K562 (cell line): ENCODE data around the gene RPUSD1. TPM values are rescaled to one million over a fixed set of nuclear protein-coding genes. Genes with fewer than 3 reads are reported as not detected.
"Not testable (repeated sequence)": the region's sequence is repeated elsewhere in the genome, so short reads cannot be mapped to it uniquely, and the experiment has no call there.

Experiments
- ATAC-seq: fragments of 200-7000 bp; cut with Tn5 transposase; 3 replicates; pipeline ENCODE4 v1.9.1; 2020; ENCODE audit warnings: moderate library complexity
- BruUV-seq: library from RNA; stranded (reverse); fragments of 400-500 nt; replicated peaks from 2 replicates; lab custom pipeline; 2021; lab: Mats Ljungman, UMichigan
- CTCF ChIA-PET: fragments of 300-600 bp; formaldehyde crosslinking; extraction: SDS; loops from one replicate; lab custom pipeline; 2021; ENCODE audit warnings: low intra/inter-chr PET ratio; lab: Yijun Ruan, JAX
- POLR2A ChIA-PET: fragments of 300-600, 350-650 bp; sonication (Branson Sonifier 250); formaldehyde crosslinking; extraction: SDS; loops from one replicate; lab custom pipeline; 2021; ENCODE audit warnings: antibody characterized with exemption, inconsistent platforms; lab: Yijun Ruan, JAX
- DNase-seq, 4 experiments: peaks; one replicate each; pipeline versions ENCODE4 v3.0.0 to v3.0.0-alpha.2; 2011 to 2018; ENCODE audit warnings: low spot score in 3 of 4, mixed read lengths in 3 of 4; ENCODE audit errors: extremely low read depth in 1 of 4
- FAIRE-seq: peaks from 2 replicates; lab custom pipeline; 2011; peaks lifted over from hg19 to GRCh38; lab: Jason Lieb, UNC
- H2AFZ ChIP-seq: 2 replicates; pipeline ENCODE4 v1.6.0; 2011; ENCODE audit warnings: low read depth, low read length, control low read depth, inconsistent platforms
- H3K27ac ChIP-seq: fragments of 200-600 bp; 3 replicates; pipeline ENCODE4 v1.8.0; 2011; ENCODE audit warnings: low read depth, mild to moderate bottlenecking, control low read depth, inconsistent platforms, low read length, moderate library complexity, mixed read lengths; ENCODE audit errors: extremely low read depth
- H3K27me3 ChIP-seq, 2 experiments: fragments of 300-600 bp in 1 of 2; 2 replicates in 1 of 2; 3 replicates in 1 of 2; pipeline versions ENCODE4 v1.6.0 to v1.8.0; 2011; ENCODE audit warnings: inconsistent platforms in 2 of 2, low read length in 2 of 2, mild to moderate bottlenecking in 1 of 2, mixed read lengths in 1 of 2, moderate library complexity in 1 of 2; ENCODE audit not compliant: control insufficient read depth in 2 of 2, insufficient read depth in 2 of 2
- H3K36me3 ChIP-seq: fragments of 300-600 bp; 3 replicates; pipeline ENCODE4 v1.8.0; 2011; ENCODE audit warnings: mild to moderate bottlenecking, low read length, inconsistent platforms; ENCODE audit not compliant: control insufficient read depth, insufficient read depth
- H3K4me1 ChIP-seq, 2 experiments: fragments of 200-600 bp in 1 of 2; replicated peaks in 1 of 2; 2 replicates in 1 of 2; 3 replicates in 1 of 2; pipeline versions ENCODE4 v1.5.1 to v1.8.0; 2011; ENCODE audit warnings: inconsistent platforms in 2 of 2, low read length in 2 of 2, mild to moderate bottlenecking in 1 of 2, mixed read lengths in 1 of 2, moderate library complexity in 1 of 2; ENCODE audit not compliant: control insufficient read depth in 2 of 2, insufficient read depth in 2 of 2
- H3K4me2 ChIP-seq: 2 replicates; pipeline ENCODE4 v1.6.1; 2011; ENCODE audit warnings: low read length, control low read depth, inconsistent platforms, mixed read lengths; ENCODE audit not compliant: insufficient read depth
- H3K4me3 ChIP-seq: fragments of 200-600 bp; sonication (generic), shearing (Covaris generic); 2 replicates; pipeline ENCODE4 v1.5.1; 2016; ENCODE audit warnings: control low read depth, inconsistent platforms
- H3K79me2 ChIP-seq: fragments of 200-600 bp; 3 replicates; pipeline ENCODE4 v1.8.0; 2011; ENCODE audit warnings: low read length, inconsistent platforms; ENCODE audit not compliant: control insufficient read depth, insufficient read depth
- H3K9ac ChIP-seq, 2 experiments: 2 replicates each; pipeline versions ENCODE4 v1.6.0 to v1.6.1; 2011; ENCODE audit warnings: low read depth in 2 of 2, low read length in 2 of 2, control low read depth in 1 of 2, inconsistent platforms in 1 of 2, mild to moderate bottlenecking in 1 of 2, mixed read lengths in 1 of 2; ENCODE audit not compliant: insufficient read depth in 1 of 2
- H3K9me1 ChIP-seq: one replicate; pipeline ENCODE4 v1.6.0; 2011; ENCODE audit warnings: inconsistent platforms, mild to moderate bottlenecking, low read length, moderate library complexity; ENCODE audit not compliant: control insufficient read depth, insufficient read depth
- H3K9me3 ChIP-seq: replicated peaks from 2 replicates; pipeline ENCODE4 v1.5.1; 2011; ENCODE audit warnings: low read depth, low read length, inconsistent platforms; ENCODE audit not compliant: control insufficient read depth, insufficient read depth
- H4K20me1 ChIP-seq: replicated peaks from 2 replicates; pipeline ENCODE4 v1.6.1; 2011; ENCODE audit warnings: low read length, inconsistent platforms, mixed read lengths; ENCODE audit not compliant: control insufficient read depth, insufficient read depth
- SAP30 ChIP-seq: fragments of 200-600 bp; sonication (generic); IDR thresholded peaks from 2 replicates; pipeline ENCODE4 v1.6.1; 2012; ENCODE audit warnings: borderline replicate concordance, low read depth, mild to moderate bottlenecking, moderate library complexity, low read length, control low read depth, inconsistent platforms; ENCODE audit not compliant: insufficient read depth, poor library complexity, severe bottlenecking
- TEAD1 ChIP-seq, 2 experiments: fragments of 450-650 bp in 1 of 2; sonication (generic) in 1 of 2; formaldehyde crosslinking; IDR thresholded peaks; 2 replicates each; pipeline versions ENCODE4 v1.4.0 to v1.8.0; 2020 to 2022; ENCODE audit warnings: mild to moderate bottlenecking in 2 of 2, missing genetic modification reagents in 1 of 2
- TGIF2 ChIP-seq: sonication (generic); formaldehyde crosslinking; IDR thresholded peaks from 2 replicates; pipeline ENCODE4 v1.8.1; 2022; ENCODE audit warnings: mild to moderate bottlenecking, missing genetic modification reagents, moderate library complexity
- ZNF184 ChIP-seq: sonication (generic); formaldehyde crosslinking; IDR thresholded peaks from 2 replicates; pipeline ENCODE4 v1.5.0; 2020; ENCODE audit warnings: missing genetic modification reagents
- ZNF324 ChIP-seq: fragments of 250-450 bp; sonication (Bioruptor Pico); IDR thresholded peaks from 2 replicates; pipeline ENCODE4 v1.4.0; 2020; ENCODE audit warnings: mild to moderate bottlenecking
- ZNF764 ChIP-seq: fragments of 250-450 bp; sonication (Bioruptor Pico); IDR thresholded peaks from 2 replicates; pipeline ENCODE4 v1.4.0; 2020; ENCODE audit warnings: low read depth, mild to moderate bottlenecking, moderate library complexity
- WGBS: fragments of 100-300 bp; shearing (Covaris generic); methylation state at CpG from one replicate; pipeline ENCODE4 v1.1.6; 2016; ENCODE audit warnings: low coverage, mixed read lengths; ENCODE audit not compliant: insufficient coverage; ENCODE audit errors: missing lambda C conversion rate; 5-methylcytosine and 5-hydroxymethylcytosine counted together
- in situ Hi-C: fragments of 300-500 bp; cut with MboI; formaldehyde crosslinking; loops from 4 replicates; pipeline ENCODE4 v1.15.0; 2018; ENCODE audit warnings: inconsistent platforms, mixed read lengths
- intact Hi-C: fragments of 100-400 bp; cut with micrococcal nuclease; formaldehyde crosslinking; loops from 2 replicates; pipeline ENCODE4 v1.14.2; 2022
- polyA plus RNA-seq, 8 experiments: library from polyadenylated mRNA; depleted of rRNA in 4 of 8; stranded (reverse) in 5 of 8; unstranded in 3 of 8; fragments of >200 nt; fragmentation: Nextera tagmentation in 2 of 8; fragmentation: Illumina TruSeq in 1 of 8; extraction: Ambion mirVana in 2 of 8; extraction: Trizol in 1 of 8; gene quantifications; 2 replicates each; pipeline versions ENCODE4 v1.2.1 to v1.2.3, GENCODE V29; 2011 to 2014; ENCODE audit warnings: inconsistent platforms in 1 of 8, missing spikeins in 1 of 8
- total RNA-seq, 7 experiments: library from RNA; depleted of rRNA in 6 of 7; stranded (reverse); fragments of >200 nt in 6 of 7; fragmentation: Illumina TruSeq in 2 of 7; extraction: Trizol in 2 of 7; gene quantifications; 2 replicates each; pipeline versions ENCODE4 v1.2.1 to v1.2.3, GENCODE V29; 2011 to 2021; ENCODE audit warnings: low replicate concordance in 1 of 7
- TF ChIP-seq, protein P1 (sequence below): sonication (generic); formaldehyde crosslinking; IDR thresholded peaks from 2 replicates; pipeline ENCODE4 v1.8.0; 2022; ENCODE audit warnings: missing genetic modification reagents, mild to moderate bottlenecking, borderline replicate concordance

RPUSD1 gene
- total and polyA plus RNA-seq, 9 of the 15 experiments (the other 6 are each of a cell fraction or from before 2014, with no cell fraction given) = 0.45 to 56.6 (median 12.0) TPM

GRCh38 chr16:787978-788398 is at the start of gene RPUSD1 (continued):
- TF ChIP-seq TEAD1 (CRISPR knock-in tag; IDR thresholded peaks at IDR 0.05) = 0 out of 4 replicates have a peak, but pooled peaks of 1 of the 2 experiments have one; percentile 2
- no peak for TF ChIP-seq TGIF2 (CRISPR knock-in tag)
- TF ChIP-seq ZNF184 (CRISPR knock-in tag) = no peak
- TF ChIP-seq ZNF764 (CRISPR knock-in tag) = no peak
- peak; percentile 88 for TF ChIP-seq SAP30
- TF ChIP-seq, protein P1, sequence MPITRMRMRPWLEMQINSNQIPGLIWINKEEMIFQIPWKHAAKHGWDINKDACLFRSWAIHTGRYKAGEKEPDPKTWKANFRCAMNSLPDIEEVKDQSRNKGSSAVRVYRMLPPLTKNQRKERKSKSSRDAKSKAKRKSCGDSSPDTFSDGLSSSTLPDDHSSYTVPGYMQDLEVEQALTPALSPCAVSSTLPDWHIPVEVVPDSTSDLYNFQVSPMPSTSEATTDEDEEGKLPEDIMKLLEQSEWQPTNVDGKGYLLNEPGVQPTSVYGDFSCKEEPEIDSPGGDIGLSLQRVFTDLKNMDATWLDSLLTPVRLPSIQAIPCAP = no peak

DNA sequence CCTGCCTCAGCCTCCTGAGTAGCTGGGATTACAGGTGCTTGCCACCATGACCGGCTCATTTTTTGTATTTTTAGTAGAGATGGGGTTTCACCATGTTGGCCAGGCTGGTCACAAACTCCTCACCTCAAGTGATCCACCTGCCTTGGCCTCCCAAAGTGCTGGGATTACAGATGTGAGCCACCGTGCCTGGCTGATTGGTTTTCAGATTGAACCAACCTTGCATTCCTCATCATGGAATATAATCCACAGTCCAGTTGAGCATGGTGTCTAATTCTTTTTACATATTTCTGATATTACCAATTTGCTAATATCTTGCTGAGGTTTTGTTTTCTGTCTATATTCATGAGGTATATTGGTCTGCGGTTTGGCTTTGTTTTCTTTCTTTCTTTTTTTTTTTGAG is 48.6 kb upstream of the RPUSD1 start:
- H3K9me3 ChIP-seq, H2AFZ ChIP-seq, DNase-seq, H3K9ac ChIP-seq, H3K27ac ChIP-seq, H4K20me1 ChIP-seq, H3K36me3 ChIP-seq, H3K79me2 ChIP-seq, H3K9me1 ChIP-seq, intact Hi-C loops, CTCF ChIA-PET, POLR2A ChIA-PET, H3K4me2 ChIP-seq, ATAC-seq, FAIRE-seq, in situ Hi-C loops, H3K4me3 ChIP-seq, BruUV-seq: not testable (repeated sequence)
- TF ChIP-seq ZNF324 (CRISPR knock-in tag) = peak; percentile 93
- 11% methylated on average over 3 of the region's 3 CpGs for WGBS
- Histone ChIP-seq H3K27me3 (peaks cover 12 to 53% of the 10 kb centered on the region in 2 experiments; a peak in 4 of 5 replicates), H3K4me1 (peaks cover 0 to 27% of the 10 kb centered on the region in 2 experiments; a peak in 2 of 5 replicates)
